GM18526 (cell line): ENCODE data around the gene HEXD.

Experiments
- POLR2A ChIP-seq: IDR thresholded peaks from 3 replicates; pipeline ENCODE4 v1.6.1; 2011; ENCODE audit not compliant: insufficient read length; ENCODE audit errors: extremely low read depth

Gene HEXD

DNA sequence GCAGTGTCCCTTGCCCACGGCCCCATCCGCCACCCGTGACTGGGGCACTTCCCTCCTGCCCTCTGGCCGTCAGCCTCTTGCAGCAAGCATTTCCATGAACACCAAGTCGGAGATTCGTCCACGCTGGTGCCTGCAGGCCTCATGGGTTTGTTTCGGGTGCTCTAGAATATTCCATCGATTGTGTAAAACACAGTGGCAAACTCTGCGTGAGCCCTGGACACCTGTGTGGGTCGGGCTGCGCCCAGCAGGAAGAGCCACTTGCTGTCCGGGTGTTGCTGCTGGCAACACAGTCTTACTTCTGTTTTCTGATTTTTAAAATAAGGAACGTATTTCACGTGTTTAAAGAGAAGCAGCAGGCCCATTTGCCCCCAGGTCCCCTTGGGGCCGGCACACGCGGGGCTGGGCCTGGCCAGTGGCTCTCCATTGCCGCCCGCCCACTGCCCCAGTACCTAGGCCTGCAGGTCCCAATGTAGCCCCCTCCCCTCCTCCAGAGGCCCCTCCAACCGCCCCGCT lies 22.4 kb downstream of the HEXD start:
- peak; percentile 9 for TF ChIP-seq POLR2A

DNA sequence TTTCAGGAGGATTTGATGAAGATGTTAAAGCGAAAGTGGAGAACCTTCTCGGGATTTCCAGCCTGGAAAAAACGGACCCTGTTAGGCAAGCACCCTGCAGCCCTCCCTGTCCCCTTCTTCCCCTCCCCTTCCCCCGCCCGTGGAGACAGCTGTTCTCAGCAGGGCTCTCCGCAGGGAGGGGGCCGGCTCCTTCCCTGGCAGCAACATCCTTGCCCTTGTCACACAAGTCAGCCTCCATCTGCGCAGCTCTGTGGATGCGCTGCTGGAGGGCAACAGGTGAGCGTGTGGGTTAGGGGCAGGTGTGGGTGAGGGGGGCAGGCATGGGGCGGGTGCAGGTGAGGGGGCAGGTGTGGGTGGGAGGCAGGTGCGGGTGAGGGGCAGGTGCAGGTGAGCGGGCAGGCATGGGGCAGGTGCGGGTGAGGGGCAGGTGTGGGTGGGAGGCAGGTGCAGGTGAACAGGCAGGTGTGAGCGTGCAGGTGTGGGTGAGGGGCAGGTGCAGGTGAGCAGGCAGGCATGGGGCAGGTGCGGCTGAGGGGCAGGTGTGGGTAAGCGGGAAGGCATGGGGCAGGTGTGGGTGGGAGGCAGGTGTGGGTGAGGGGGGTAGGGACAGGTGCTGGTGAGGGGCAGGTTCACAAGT lies 23.0 kb downstream of the HEXD start:
- TF ChIP-seq POLR2A: no peak

DNA sequence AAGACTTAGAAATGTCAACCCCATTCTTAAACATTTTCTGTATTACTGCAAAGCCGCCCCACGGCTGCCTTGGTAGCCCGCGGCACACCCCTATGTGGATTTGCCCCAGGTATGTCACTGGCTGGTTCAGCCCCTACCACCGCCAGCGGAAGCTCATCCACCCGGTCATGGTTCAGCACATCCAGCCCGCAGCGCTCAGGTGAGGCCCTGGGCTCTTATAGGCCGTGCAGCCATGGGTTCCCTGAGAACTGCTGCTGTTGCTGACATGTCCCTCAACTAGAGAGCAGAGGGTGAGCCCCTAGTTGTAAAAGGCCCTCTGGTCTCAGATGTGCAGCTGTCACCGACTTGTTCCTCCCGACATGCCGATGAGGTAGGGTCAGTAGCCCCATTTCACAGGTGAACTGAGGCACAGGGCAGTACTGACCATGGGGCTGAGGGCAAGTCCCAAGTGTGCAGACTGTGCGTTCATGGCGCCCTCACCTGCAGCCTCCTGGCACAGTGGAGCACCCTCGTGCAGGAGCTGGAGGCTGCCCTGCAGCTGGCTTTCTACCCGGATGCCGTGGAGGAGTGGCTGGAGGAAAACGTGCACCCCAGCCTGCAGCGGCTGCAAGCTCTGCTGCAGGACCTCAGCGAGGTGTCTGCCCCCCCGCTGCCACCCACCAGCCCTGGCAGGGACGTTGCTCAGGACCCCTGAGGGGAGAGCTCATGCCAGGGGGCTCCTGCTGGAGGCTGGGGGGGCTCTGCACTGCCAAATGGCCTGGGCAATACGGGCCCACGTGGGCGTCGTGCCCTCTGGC lies 23.7 kb downstream of the HEXD start:
- no peak for TF ChIP-seq POLR2A

DNA sequence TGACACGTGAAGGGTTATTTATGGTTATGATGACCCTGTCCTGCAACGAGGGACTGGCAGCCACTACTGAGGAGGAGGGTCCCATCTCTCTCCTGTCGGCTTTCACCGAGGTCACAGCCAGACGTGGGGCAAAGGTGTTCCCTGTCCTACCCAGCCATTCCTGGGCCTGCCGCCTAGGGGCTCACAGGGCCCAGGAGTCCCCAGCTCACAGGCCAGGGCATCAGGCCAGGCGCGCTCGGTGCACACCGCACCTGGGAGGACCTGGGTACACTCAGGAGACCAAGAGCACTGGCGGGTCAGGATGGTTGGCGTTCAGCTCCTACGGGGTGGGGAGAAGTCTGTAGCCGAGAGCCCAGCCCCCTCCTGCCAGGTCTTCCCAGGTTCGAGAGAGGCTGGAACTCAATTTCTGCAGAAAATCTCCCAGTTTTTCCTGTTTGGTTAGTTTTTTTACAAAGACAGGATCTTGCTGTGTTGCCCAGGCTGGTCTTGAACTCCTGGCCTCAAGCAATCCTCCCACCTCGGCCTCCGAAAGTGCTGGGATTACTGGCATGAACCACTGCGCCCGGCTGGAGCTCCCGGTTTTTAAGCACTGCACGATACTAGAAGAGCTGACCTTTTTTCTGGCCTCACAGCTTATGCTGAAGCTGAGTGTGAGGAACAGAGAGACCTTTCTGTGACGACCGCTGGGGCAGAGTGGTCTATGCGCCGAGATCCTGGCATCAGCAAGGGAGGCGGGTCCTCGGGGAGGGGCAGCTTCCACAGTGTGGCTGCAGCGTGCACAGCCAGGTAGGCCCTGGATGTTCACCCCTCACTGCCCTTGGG lies 24.7 kb downstream of the HEXD start:
- no peak for TF ChIP-seq POLR2A

DNA sequence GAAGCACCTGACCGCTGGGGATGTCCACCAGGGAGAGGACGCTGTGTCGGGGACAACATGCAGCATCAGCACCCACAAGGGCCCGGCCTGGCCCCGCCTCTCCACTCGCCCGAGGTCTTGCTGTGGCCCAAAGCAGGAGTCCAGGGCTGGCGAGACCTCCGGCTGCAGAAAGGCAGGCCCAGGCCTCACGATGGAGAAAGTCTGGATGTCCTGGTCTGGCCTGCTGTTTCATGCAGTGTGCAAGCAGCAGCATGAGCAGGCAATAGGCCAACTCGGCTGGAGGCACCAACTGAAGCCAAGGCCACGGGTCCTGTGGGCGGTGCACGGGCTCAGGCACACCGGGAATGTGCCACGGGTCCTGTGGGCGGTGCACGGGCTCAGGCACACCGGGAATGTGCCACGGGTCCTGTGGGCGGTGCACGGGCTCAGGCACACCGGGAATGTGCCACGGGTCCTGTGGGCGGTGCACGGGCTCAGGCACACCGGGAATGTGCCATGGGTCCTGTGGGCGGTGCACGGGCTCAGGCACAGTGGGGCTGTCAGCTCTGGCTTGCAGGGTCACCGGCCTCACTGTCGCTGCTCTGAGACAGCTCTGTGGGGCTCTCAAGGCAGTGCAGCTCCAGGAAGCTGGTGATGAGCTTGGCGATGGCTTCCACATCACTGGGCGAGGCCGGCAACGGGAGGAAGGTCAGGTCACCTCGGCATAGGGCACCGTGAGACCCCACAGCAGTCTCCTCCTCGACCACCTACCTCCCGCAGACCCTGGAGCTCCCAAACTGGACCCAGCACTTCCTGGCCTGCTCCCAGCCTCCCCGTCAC lies 25.5 kb downstream of the HEXD start:
- TF ChIP-seq POLR2A: peak; percentile 0

DNA sequence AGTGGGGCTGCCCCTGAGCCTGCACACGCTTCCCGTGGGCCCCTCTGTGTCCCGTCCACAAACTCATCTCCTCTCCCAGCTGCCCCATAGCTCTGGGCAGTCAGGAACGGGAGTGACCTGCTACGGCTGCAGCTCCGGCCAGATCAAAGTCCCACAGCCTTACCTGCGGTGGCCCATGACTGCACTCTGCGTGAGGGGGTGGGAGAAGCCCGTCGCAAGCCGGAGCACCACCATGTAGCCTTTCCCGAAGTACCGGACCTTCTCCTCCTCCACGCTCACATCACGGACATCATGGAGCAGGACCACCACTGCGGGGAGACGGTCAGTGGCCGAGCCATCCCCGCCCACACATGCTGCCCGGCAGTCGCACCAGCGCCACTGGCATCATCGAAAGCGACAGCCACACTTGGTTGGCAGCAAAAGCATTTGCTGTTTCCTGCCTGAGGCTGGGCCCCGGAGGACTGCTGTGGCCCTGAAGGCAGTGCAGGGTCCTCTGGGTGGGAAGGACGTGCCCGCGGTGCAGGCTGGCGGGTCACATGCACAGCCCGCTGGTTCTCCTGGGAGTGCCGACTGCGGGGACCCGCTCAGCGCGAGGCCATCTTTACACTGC lies 26.2 kb downstream of the HEXD start:
- TF ChIP-seq POLR2A: peak; percentile 2

DNA sequence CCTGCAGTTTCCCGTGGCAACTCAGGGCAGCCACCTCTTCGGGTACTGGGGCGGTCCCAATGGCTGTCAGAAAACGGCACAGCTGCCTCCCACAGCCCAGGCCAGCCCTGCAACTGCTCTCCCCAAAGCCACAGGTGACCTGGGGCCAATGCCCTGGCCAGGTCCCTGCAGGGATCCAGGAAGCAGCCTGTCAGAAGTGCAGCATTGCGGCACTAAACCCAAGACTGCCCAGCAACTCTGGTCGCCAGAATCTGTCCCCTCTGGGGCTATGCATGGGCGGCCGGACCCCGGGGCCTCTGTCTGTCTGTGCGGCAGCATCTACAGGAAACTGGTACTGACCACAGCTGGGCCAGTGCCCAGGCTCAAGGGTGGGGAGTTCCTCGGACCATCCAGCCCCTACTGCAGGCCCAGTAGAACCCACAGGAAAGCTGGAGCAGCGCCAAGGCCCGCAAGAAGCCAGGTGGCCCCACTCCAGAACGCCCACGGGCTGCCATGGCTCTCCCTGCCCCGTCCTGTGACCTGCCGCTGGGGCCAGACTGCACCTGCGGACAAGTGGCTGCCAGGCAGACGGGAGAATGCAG lies 26.9 kb downstream of the HEXD start:
- no peak for TF ChIP-seq POLR2A

DNA sequence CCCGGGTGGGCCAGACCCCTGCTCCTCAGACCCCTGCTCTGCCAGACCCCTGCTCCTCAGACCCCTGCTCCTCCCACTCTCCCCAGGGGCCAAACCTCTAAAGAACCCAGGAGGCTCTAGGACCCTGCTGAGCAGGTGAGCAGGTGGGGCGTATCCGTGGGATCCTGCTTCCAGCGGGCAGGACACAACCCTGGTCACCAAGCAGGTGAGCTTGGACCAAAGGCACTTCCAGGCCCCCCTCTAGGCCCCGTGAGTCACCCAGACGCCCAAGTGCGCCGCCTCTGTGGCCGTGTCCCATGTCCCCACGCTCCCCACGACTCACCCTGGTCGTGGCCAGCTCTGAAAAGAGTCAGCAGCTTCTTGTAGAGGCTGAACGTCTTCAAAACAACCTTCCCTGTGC lies 27.4 kb downstream of the HEXD start:
- no peak for TF ChIP-seq POLR2A

DNA sequence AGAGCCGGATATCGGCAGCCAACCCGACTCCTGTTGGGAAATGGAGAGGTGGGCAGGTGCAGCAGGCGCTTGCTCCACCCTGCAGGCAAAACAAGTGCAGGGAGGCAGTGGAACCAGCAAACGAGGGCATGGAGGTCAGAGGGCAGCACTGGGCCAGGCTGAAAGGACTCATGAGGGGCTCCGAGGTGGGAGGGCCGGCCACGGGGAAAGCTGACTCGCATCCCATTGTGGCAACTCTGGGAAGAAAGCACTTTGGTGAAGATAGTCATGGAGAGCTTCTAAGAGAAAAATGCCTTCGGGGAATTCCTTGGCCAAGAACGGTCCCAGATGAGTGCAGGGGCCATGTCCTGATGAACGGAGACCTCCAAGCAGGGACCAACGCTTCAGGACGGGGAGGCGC lies 28.0 kb downstream of the HEXD start:
- TF ChIP-seq POLR2A: no peak

DNA sequence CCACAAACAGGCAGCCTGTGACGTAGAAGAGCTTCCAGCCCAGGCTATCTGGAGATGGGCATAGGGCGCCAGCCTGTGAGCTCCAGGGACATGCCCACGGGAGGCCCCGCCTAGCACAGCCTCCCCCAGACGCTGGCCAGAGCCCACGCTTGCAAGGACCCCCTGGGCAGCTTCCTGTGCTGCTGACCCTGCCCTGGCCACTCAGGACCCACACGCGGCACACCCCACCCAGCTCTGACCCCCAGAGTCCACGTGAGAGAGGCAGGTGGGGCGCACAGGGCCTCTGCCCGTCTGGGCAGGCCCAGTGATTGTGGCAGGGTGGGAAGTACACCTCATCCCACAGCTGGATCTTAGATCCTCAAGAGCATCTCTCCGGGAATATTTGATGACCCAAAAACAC lies 28.5 kb downstream of the HEXD start:
- TF ChIP-seq POLR2A: no peak

DNA sequence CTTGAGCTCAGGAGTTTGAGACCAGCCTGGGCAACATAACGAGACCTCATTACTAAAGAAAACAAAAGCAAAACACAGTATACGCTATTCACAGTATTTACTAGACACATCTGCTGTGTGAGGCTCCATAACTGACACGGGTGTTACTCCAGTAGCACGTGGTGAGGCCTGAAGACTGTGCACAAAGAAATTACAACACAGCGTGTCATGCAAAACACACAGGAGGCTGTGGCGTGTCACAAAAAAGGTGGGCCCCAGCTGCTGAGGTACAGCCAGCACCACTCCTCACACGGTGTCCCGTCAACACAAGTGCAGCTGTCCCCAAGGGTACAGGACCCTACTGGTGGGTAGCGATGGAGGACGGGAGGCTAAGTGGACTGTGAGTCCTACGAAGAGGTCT lies 29.7 kb downstream of the HEXD start:
- no peak for TF ChIP-seq POLR2A

DNA sequence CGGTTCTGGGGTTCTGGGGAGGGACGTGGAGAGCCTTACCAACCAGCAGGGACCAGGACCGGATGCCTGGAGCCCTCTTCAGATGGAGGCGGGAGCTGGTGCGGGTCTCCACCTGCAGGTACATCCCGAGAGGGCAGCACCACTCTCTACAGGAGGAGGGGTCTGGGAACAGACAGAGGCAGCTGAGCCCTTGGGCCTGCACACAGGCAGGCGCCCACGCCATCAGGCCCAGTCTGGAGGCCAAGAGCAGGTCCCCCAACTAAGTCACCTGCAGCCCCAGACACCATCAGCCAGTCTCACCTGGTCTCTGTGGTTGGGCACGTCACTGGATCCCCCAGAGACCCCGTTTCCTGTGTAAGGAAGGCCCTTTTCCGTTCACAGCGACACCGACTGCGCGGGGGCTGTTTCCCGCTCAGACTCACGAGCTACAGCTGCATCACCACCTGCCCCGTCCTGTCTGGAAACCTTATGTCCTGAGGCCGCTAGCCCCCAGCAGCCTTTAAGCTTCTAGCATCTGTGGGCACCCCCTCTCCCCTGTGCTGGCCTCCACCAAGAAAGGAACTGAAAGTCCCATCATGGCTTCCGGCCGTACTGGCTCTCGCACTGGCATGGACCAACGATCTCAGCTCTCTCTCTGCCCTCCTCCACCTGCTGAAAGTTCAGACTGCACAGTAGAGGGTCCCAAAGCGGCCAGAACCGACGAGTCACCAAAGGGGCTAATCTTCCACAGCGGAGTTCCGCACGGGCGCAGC lies 31.2 kb downstream of the HEXD start:
- TF ChIP-seq POLR2A: peak; percentile 70

DNA sequence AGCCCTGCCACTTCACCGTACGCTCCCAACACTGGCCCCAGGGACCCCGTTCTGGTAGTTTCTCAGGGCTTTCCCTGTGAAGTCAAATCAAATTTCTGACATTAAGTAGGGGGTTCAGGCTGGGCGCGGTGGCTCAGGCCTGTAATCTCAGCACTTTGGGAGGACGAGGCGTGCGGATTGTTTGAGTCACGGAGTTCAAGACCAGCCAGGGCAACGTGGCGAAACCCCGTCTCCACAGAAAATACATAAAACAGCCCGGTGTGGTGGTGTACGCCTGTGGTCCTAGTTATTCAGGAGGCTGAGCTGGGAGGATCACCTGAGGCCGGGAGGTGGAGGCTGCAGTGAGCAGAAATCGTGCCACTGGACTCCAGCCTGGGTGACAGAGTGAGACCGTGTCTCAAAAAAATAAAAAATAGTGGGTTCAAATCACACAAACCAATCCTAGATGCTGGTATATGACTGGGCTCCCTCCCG lies 31.8 kb downstream of the HEXD start:
- TF ChIP-seq POLR2A: no peak
